H9 (cell line): ENCODE results near the gene SCN2B. TPM values are rescaled to one million over a fixed set of nuclear protein-coding genes. Genes with fewer than 3 reads are reported as not detected.

ENCODE experiments used
- DNase-seq: peaks from one replicate; pipeline ENCODE4 v3.0.0-alpha.2; 2017
- H2AFZ ChIP-seq: one replicate; pipeline ENCODE4 v1.6.1; 2013; ENCODE audit warnings: mild to moderate bottlenecking, low read length, control low read depth, moderate library complexity
- H2AK5ac ChIP-seq: 2 replicates; pipeline ENCODE4 v1.6.1; 2013; ENCODE audit warnings: low read length, control low read depth, mixed read lengths; ENCODE audit not compliant: insufficient read length
- H2BK120ac ChIP-seq: one replicate; pipeline ENCODE4 v1.6.1; 2013; ENCODE audit warnings: low read depth, mild to moderate bottlenecking, low read length, control low read depth, inconsistent platforms; ENCODE audit not compliant: poor library complexity, severe bottlenecking
- H2BK12ac ChIP-seq: 2 replicates; pipeline ENCODE4 v1.6.1; 2013; ENCODE audit warnings: low read length, control low read depth, mixed read lengths, low read depth; ENCODE audit not compliant: insufficient read length
- H2BK15ac ChIP-seq: 2 replicates; pipeline ENCODE4 v1.6.1; 2013; ENCODE audit warnings: low read depth, low read length, control low read depth
- H2BK20ac ChIP-seq: one replicate; pipeline ENCODE4 v1.6.1; 2013; ENCODE audit warnings: low read depth, mild to moderate bottlenecking, low read length, control low read depth, inconsistent platforms; ENCODE audit not compliant: poor library complexity, severe bottlenecking
- H2BK5ac ChIP-seq: 2 replicates; pipeline ENCODE4 v1.6.1; 2013; ENCODE audit warnings: low read length, control low read depth, mixed read lengths; ENCODE audit not compliant: insufficient read length
- H3K14ac ChIP-seq: 2 replicates; pipeline ENCODE4 v1.6.1; 2013; ENCODE audit warnings: low read length, control low read depth; ENCODE audit not compliant: insufficient read depth
- H3K18ac ChIP-seq: 2 replicates; pipeline ENCODE4 v1.6.1; 2013; ENCODE audit warnings: low read depth, mild to moderate bottlenecking, mixed read lengths, low read length, control low read depth; ENCODE audit not compliant: insufficient read length
- H3K23ac ChIP-seq: 2 replicates; pipeline ENCODE4 v1.6.1; 2013; ENCODE audit warnings: low read length, control low read depth, mixed read lengths, low read depth; ENCODE audit not compliant: insufficient read length
- H3K23me2 ChIP-seq: 2 replicates; pipeline ENCODE4 v1.6.1; 2013; ENCODE audit warnings: low read depth, mild to moderate bottlenecking, mixed read lengths, low read length, control low read depth; ENCODE audit not compliant: insufficient read length, poor library complexity, severe bottlenecking
- H3K27ac ChIP-seq: 2 replicates; pipeline ENCODE4 v1.5.1; 2013; ENCODE audit warnings: low read length, control low read depth, mixed read lengths, low read depth; ENCODE audit not compliant: insufficient read length
- H3K27me3 ChIP-seq: 2 replicates; pipeline ENCODE4 v1.6.1; 2013; ENCODE audit warnings: low read length, control low read depth, inconsistent platforms; ENCODE audit not compliant: insufficient read depth
- H3K4ac ChIP-seq: 2 replicates; pipeline ENCODE4 v1.6.1; 2013; ENCODE audit warnings: low read depth, mild to moderate bottlenecking, control low read depth, inconsistent platforms, low read length, moderate library complexity
- H3K4me1 ChIP-seq: 2 replicates; pipeline ENCODE4 v1.6.1; 2013; ENCODE audit warnings: low read length, control low read depth, inconsistent platforms; ENCODE audit not compliant: insufficient read depth
- H3K4me2 ChIP-seq: 2 replicates; pipeline ENCODE4 v1.6.1; 2013; ENCODE audit warnings: low read length, control low read depth, mixed read lengths; ENCODE audit not compliant: insufficient read length, insufficient read depth
- H3K56ac ChIP-seq: 2 replicates; pipeline ENCODE4 v1.6.1; 2013; ENCODE audit warnings: low read depth, mild to moderate bottlenecking, mixed read lengths, low read length, control low read depth; ENCODE audit not compliant: insufficient read length
- H3K79me1 ChIP-seq: 2 replicates; pipeline ENCODE4 v1.6.1; 2013; ENCODE audit warnings: low read depth, mild to moderate bottlenecking, moderate library complexity, low read length, control low read depth, inconsistent platforms; ENCODE audit not compliant: insufficient read depth, poor library complexity, severe bottlenecking
- H3K79me2 ChIP-seq: 2 replicates; pipeline ENCODE4 v1.6.1; 2013; ENCODE audit warnings: low read length, control low read depth, inconsistent platforms; ENCODE audit not compliant: insufficient read depth
- H3K9ac ChIP-seq: 2 replicates; pipeline ENCODE4 v1.6.1; 2013; ENCODE audit warnings: low read length, control low read depth, mixed read lengths; ENCODE audit not compliant: insufficient read length; ENCODE audit errors: extremely low read depth
- H3K9me3 ChIP-seq: one replicate; pipeline ENCODE4 v1.6.1; 2013; ENCODE audit warnings: low read depth, low read length, inconsistent platforms; ENCODE audit not compliant: control insufficient read depth
- H3T11ph ChIP-seq: one replicate; pipeline ENCODE4 v1.6.1; 2013; ENCODE audit warnings: mild to moderate bottlenecking, low read length, control low read depth, inconsistent platforms
- H4K20me1 ChIP-seq: one replicate; pipeline ENCODE4 v1.6.1; 2013; ENCODE audit not compliant: control insufficient read depth, insufficient read length, insufficient read depth
- H4K5ac ChIP-seq: 2 replicates; pipeline ENCODE4 v1.6.1; 2013; ENCODE audit warnings: low read depth, mild to moderate bottlenecking, mixed read lengths, low read length, control low read depth; ENCODE audit not compliant: insufficient read length
- H4K8ac ChIP-seq: replicated peaks from 2 replicates; pipeline ENCODE4 v1.6.1; 2013; ENCODE audit warnings: low read length, control low read depth, mixed read lengths, low read depth; ENCODE audit not compliant: insufficient read length
- H4K91ac ChIP-seq: 2 replicates; pipeline ENCODE4 v1.6.1; 2013; ENCODE audit warnings: low read depth, mild to moderate bottlenecking, moderate library complexity, mixed read lengths, low read length, control low read depth; ENCODE audit not compliant: insufficient read length
- H3K27ac Mint-ChIP-seq, 3 experiments: 2 replicates in 2 of 3; 3 replicates in 1 of 3; pipeline ENCODE4 v1.8.0; 2020 to 2021; ENCODE audit warnings: mixed read lengths in 3 of 3, mild to moderate bottlenecking in 1 of 3, moderate library complexity in 1 of 3
- H3K27me3 Mint-ChIP-seq: 2 replicates; pipeline ENCODE4 v1.8.0; 2021; ENCODE audit warnings: low read depth, mild to moderate bottlenecking, moderate library complexity, mixed read lengths
- H3K36me3 Mint-ChIP-seq, 3 experiments: 2 replicates in 2 of 3; 3 replicates in 1 of 3; pipeline ENCODE4 v1.8.0; 2020 to 2021; ENCODE audit warnings: low read depth in 3 of 3, mixed read lengths in 3 of 3; ENCODE audit not compliant: insufficient read depth in 1 of 3
- H3K4me1 Mint-ChIP-seq, 2 experiments: 2 replicates each; pipeline ENCODE4 v1.8.0; 2020; ENCODE audit warnings: mixed read lengths in 2 of 2
- H3K4me3 Mint-ChIP-seq, 2 experiments: 2 replicates in 1 of 2; 3 replicates in 1 of 2; pipeline ENCODE4 v1.8.0; 2020 to 2021; ENCODE audit warnings: mild to moderate bottlenecking in 2 of 2, mixed read lengths in 2 of 2, moderate library complexity in 1 of 2
- H3K9me3 Mint-ChIP-seq, 2 experiments: 2 replicates in 1 of 2; 3 replicates in 1 of 2; pipeline ENCODE4 v1.8.0; 2020; ENCODE audit warnings: mild to moderate bottlenecking in 2 of 2, mixed read lengths in 2 of 2, moderate library complexity in 1 of 2
- WGBS: extraction: QIAGEN DNeasy Blood & Tissue Kit; methylation state at CpG from one replicate; pipeline ENCODE4 v1.1.7; 2013; ENCODE audit warnings: missing lambda C conversion rate, low lambda C conversion rate, mixed read lengths; ENCODE audit not compliant: insufficient read length; ENCODE audit errors: extremely low coverage; 5-methylcytosine and 5-hydroxymethylcytosine counted together
- total RNA-seq: library from RNA; stranded (reverse); gene quantifications from 2 replicates; pipeline ENCODE4 v1.2.1, GENCODE V29; 2021
- TF ChIP-seq, protein P1 (sequence below): fragments of 200-600 bp; sonication (generic); conservative IDR thresholded peaks from 3 replicates; pipeline ENCODE4 v1.8.0; 2021; ENCODE audit warnings: antibody characterized with exemption, mild to moderate bottlenecking

Gene SCN2B
- total RNA-seq, 1 experiment from 2014 or later: not detected

DNA sequence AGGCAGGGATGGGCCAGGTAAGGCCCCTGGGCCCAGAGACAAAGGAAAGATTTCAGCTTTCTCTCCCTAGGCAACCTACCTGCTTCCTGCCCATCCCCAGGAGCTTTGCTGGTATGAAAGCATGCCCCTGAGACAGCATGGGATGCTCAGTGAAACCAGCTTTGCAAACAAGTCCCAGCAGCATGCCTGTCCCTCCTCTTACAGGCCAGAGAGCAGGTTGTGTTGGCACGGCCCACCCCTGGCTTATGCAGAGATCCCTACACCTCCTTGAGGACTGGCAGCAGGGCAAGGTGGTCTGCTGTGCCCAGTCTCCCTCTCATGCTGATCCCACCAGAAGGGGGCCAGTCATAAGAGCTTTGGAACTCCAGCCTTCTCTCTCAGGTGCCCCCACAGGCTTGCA, 26.9 kb downstream of the SCN2B start:
- Histone ChIP-seq H4K20me1 (no peaks in the 10 kb centered on the region), H2BK12ac (no peak overlapping the region), H3K18ac (no peak overlapping the region), H3K27ac (no peak overlapping the region), H2BK5ac (no peak overlapping the region), H4K91ac (no peak overlapping the region), H3K9me3 (no peaks in the 10 kb centered on the region), H3K4me1 (no peaks in the 10 kb centered on the region; the same call in 1 of the 2 replicates), H3K56ac (no peak overlapping the region), H4K5ac (no peak overlapping the region), H3K27me3 (peaks cover 40% of the 10 kb centered on the region), H3K79me1 (no peaks in the 10 kb centered on the region), H3K23ac (no peak overlapping the region), H3K4ac (no peak overlapping the region), H2AFZ (no peak overlapping the region), H3K79me2 (no peaks in the 10 kb centered on the region), H3K9ac (no peak overlapping the region), H2BK20ac (no peak overlapping the region), H2BK120ac (no peak overlapping the region), H2AK5ac (no peak overlapping the region), H2BK15ac (no peak overlapping the region), H3K4me2 (no peak overlapping the region), H4K8ac (no peak overlapping the region), H3K23me2 (peaks cover 25% of the 10 kb centered on the region), H3K14ac (no peak overlapping the region), H3T11ph (no peak overlapping the region)
- H3K27me3 Mint-ChIP-seq: peaks cover 87% of the 10 kb centered on the region
- no peak overlapping the region for H3K4me3 Mint-ChIP-seq
- H3K27ac Mint-ChIP-seq: no peak overlapping the region
- peaks cover 32 to 51% of the 10 kb centered on the region in 2 experiments for H3K4me1 Mint-ChIP-seq
- no peaks in the 10 kb centered on the region; a peak in 2 of 5 replicates for H3K9me3 Mint-ChIP-seq
- TF ChIP-seq, protein P1, sequence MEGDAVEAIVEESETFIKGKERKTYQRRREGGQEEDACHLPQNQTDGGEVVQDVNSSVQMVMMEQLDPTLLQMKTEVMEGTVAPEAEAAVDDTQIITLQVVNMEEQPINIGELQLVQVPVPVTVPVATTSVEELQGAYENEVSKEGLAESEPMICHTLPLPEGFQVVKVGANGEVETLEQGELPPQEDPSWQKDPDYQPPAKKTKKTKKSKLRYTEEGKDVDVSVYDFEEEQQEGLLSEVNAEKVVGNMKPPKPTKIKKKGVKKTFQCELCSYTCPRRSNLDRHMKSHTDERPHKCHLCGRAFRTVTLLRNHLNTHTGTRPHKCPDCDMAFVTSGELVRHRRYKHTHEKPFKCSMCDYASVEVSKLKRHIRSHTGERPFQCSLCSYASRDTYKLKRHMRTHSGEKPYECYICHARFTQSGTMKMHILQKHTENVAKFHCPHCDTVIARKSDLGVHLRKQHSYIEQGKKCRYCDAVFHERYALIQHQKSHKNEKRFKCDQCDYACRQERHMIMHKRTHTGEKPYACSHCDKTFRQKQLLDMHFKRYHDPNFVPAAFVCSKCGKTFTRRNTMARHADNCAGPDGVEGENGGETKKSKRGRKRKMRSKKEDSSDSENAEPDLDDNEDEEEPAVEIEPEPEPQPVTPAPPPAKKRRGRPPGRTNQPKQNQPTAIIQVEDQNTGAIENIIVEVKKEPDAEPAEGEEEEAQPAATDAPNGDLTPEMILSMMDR: no peak
- H3K36me3 Mint-ChIP-seq: no peaks in the 10 kb centered on the region; a peak in 1 of 7 replicates
- no CpG with 5 or more reads among the region's 1 CpG for WGBS
- no peak for DNase-seq
